ENCODE measurements around the gene LRRC8D. TPM values are rescaled to one million over a fixed set of nuclear protein-coding genes. Genes with fewer than 3 reads are reported as not detected.
"Not testable (repeated sequence)": the region's sequence is repeated elsewhere in the genome, so short reads cannot be mapped to it uniquely, and the experiment has no call there.

Gene LRRC8D
- total RNA-seq, 4 donors from 2014 or later: 6.9 to 13.2 (median 8.8) TPM

DNA sequence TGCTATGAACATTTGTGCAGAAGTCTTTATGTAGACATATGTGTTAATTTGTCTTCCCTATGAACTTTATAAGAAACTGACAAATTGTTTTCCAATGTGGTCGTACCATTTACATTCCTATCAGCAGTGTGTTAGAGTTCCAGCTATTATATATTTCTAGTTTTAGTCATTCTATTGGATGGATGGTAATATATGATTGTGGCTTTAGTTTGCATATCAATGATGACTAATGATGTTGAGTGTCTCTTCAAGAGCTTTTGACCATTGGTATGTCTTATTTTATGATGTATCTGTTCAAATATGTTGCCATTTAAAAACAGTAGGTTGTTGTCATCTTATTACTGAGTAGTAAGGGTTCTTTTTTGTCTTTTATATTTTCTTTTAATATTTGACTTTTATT, 157.9 kb downstream of the LRRC8D start:
- TF ChIP-seq, protein P1, sequence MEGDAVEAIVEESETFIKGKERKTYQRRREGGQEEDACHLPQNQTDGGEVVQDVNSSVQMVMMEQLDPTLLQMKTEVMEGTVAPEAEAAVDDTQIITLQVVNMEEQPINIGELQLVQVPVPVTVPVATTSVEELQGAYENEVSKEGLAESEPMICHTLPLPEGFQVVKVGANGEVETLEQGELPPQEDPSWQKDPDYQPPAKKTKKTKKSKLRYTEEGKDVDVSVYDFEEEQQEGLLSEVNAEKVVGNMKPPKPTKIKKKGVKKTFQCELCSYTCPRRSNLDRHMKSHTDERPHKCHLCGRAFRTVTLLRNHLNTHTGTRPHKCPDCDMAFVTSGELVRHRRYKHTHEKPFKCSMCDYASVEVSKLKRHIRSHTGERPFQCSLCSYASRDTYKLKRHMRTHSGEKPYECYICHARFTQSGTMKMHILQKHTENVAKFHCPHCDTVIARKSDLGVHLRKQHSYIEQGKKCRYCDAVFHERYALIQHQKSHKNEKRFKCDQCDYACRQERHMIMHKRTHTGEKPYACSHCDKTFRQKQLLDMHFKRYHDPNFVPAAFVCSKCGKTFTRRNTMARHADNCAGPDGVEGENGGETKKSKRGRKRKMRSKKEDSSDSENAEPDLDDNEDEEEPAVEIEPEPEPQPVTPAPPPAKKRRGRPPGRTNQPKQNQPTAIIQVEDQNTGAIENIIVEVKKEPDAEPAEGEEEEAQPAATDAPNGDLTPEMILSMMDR (IDR thresholded peaks at IDR 0.05): no peak
- ATAC-seq (ENCODE audit: low FRiP score): no peak
- no peak for DNase-seq (ENCODE audit: low spot score)

DNA sequence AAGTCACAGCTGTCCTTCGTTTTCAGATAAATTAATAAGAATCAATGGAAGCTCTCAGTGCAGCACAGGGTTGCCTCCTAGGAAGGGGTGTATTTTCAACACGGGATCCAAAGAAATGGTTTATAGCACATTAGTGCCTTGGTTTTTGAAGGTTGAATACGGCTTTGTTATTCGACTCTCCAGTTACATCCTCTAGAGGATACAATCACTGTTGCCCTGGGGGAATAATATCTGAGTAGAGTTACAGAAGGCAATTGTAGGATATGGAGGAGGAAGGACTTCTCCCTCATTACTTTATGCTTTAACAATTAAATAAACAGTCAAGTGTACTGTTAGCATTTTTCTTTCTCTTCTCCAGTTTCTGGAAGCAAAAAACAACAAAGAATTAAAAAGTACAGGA, 159.8 kb downstream of the LRRC8D start:
- ATAC-seq (ENCODE audit: low FRiP score) (no peak), DNase-seq (ENCODE audit: low spot score) (no peak)
- TF ChIP-seq, protein P1 (IDR thresholded peaks at IDR 0.05): no peak

DNA sequence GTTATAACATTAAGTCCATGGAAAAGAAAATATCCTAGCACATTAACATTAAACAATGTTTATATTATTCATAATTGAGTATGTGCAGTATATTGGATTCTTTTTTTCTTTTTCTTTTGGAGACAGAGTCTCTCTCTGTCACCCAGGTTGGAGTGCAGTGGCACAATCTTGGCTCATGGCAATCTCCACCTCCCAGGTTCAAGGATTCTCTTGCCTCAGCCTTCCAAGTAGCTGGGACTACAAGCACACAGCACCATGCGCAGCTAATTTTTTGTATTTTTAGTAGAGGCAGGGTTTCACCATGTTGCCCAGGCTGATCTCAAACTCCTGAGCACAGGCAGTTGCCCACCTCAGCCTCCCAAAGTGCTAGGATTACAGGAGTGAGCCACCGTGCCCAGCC, 162.0 kb downstream of the LRRC8D start:
- not testable (repeated sequence) for DNase-seq (ENCODE audit: low spot score); ATAC-seq (ENCODE audit: low FRiP score)

DNA sequence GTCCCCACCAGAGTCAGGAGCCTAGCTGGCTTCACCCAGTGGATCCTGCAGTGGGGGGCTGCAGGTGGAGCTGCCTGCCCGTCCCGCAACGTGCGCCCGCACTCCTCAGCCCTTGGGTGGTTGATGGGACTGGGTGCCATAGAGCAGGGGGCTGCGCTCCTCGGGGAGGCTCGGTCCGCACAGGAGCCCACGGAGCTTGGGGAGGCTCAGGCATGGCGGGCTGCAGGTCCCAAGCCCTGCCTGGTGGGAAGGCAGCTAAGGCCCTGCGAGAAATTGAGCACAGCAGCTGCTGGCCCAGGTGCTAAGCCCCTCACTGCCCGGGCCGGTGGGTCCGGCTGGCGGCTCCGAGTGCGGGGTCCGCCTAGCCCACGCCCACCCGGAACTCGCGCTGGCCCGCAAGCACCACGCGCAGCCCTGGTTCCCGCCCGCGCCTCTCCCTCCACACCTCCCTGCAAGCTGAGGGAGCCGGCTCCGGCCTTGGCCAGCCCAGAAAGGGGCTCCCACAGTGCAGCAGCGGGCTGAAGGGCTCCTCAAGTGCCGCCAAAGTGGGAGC, 163.8 kb downstream of the LRRC8D start:
- not testable (repeated sequence) for ATAC-seq (ENCODE audit: low FRiP score); DNase-seq (ENCODE audit: low spot score)

DNA sequence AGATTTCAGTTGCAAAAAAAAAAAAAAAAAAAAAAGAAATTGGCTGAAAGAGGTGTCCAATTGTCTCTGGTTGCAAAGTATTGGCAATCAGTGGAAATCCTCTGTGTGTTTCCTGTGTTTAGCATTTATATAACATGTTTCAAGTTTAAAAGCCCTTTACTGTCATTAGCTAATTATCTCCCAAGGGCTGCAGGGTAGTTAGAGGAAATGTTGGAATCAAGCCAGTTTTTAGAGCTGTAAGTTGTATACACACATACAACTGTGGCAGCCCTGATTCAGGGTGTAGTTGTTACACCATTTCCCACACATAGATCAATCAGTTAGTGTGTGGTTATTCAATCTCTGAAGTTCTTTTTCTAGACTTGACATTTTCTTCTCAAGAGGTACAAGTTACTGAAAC, 165.2 kb downstream of the LRRC8D start:
- TF ChIP-seq, protein P1 (IDR thresholded peaks at IDR 0.05): no peak
- ATAC-seq (ENCODE audit: low FRiP score) (no peak), DNase-seq (ENCODE audit: low spot score) (no peak)

Other genes with a start within 250 kb of the LRRC8D start
- gene LRRC8C, start 187.9 kb upstream of the LRRC8D start, total RNA-seq: 10 to 100 TPM; 10.9 to 39.4 (median 19.3) TPM
- 10 to 100 TPM; 11.1 to 19.1 (median 14.5) TPM for gene ZNF326, start 174.1 kb downstream of the LRRC8D start, total RNA-seq